GM12874 (cell line): Measurements from ENCODE around the gene MYDGF.

Source experiments
- TF ChIP-seq, protein P1 (sequence below): IDR thresholded peaks from 2 replicates; pipeline ENCODE4 v1.5.1; 2011; ENCODE audit warnings: low read depth, mild to moderate bottlenecking, control low read depth, low read length, moderate library complexity; ENCODE audit not compliant: insufficient read depth

The MYDGF gene

DNA sequence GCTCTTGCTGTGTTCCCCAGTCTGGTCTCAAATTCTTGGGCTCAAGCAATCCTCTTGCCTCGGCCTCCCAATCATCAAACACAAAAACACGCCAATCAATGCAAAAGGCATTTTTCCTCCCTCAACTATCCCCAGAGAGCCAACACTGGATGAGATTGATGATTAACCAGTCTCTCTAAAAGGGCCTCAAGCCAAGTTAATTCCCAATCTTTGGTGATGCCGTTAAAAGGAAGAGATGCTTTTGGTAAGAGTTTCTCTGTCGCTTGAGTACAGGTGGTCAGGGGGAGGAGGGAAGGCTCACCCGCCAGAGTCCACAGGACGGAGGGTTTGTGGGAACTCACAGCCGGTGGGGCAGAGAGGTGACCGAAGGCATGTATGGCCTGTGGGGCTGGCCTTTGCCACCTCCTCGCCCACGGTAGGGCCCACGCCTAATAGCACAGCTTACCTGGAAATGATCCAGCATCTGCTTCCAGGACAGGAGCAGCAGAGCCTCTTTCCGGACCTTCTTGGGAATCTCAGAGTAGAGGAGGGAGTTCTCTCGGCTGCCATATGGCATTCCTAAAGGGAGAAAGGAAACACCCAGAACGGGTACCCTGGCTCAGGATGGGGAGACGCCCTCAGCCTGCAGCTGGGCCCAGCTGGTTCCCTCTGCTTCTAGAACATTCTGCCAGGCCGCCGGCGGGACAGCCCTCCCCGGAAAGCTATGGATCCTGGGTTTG, 35.4 kb upstream of the MYDGF start:
- TF ChIP-seq, protein P1, sequence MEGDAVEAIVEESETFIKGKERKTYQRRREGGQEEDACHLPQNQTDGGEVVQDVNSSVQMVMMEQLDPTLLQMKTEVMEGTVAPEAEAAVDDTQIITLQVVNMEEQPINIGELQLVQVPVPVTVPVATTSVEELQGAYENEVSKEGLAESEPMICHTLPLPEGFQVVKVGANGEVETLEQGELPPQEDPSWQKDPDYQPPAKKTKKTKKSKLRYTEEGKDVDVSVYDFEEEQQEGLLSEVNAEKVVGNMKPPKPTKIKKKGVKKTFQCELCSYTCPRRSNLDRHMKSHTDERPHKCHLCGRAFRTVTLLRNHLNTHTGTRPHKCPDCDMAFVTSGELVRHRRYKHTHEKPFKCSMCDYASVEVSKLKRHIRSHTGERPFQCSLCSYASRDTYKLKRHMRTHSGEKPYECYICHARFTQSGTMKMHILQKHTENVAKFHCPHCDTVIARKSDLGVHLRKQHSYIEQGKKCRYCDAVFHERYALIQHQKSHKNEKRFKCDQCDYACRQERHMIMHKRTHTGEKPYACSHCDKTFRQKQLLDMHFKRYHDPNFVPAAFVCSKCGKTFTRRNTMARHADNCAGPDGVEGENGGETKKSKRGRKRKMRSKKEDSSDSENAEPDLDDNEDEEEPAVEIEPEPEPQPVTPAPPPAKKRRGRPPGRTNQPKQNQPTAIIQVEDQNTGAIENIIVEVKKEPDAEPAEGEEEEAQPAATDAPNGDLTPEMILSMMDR: no peak

DNA sequence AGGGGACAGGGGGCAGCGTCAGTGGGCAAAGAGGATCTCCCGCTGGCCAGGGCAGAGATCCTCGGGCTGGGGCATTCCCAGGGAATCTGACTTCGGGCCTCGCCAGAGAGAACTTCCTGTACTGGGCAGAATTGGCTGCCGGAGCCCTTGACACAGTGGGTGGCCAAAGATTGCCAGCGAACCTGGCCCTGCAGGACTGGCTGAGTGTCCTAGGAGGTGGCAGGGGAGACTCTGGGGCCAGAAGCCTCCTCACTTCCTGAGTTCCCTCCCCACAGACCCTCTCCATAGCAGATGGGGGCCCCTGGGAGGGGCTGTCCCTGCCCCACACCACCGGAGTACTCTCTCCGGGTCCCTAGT, 34.2 kb upstream of the MYDGF start:
- TF ChIP-seq, protein P1: no peak

DNA sequence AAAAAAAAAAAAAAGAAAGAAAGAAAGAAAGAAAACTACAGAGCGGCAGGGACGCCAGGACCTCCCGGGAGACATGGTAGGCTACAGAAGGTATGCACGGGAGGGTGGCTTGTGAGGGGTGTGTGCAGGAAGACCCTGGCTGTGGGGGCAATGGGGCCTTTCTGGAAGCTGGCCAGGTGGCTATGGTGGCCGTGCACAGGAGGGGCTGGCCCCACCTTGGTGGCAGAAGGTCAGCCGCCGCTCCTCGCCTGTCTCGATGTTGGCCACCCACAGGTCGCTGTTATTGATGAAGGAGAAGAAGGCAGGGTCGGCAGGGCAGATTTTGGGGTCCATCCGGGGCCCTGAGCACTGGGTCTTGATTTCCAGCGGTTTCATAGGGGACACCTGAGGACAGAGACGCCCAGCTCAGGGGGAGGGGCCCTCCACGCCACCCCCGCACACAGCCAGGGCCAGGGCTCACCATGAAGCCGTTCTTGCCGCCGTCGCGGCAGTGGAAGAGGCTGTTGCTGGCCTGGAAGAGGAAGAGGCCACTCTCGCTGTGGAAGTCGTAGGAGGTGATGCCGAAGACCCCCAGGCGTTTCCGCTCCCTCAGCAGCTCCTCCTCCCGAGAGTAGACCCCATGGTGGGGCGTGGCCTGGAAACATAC, 33.7 kb upstream of the MYDGF start:
- TF ChIP-seq, protein P1: no peak

DNA sequence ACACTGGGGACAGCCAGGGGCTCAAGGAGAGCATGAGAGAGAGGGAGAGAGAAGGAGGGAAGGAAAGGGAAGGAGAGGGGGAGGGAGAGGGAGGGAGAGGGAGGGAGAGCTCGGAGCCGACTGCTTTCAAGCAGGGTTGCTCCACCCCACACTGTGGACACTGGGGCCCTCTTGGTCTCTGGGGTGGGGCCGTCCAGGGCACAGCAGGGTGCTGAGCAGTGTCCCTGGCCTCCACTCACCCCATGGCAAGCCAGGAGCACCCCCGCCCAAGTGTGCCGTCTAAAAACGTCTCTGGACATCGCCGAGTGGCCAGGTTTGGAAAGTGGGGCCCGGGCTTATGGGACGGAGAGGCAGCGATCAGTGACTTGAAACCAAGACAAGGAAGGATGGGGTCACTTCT, 32.6 kb upstream of the MYDGF start:
- TF ChIP-seq, protein P1: no peak

DNA sequence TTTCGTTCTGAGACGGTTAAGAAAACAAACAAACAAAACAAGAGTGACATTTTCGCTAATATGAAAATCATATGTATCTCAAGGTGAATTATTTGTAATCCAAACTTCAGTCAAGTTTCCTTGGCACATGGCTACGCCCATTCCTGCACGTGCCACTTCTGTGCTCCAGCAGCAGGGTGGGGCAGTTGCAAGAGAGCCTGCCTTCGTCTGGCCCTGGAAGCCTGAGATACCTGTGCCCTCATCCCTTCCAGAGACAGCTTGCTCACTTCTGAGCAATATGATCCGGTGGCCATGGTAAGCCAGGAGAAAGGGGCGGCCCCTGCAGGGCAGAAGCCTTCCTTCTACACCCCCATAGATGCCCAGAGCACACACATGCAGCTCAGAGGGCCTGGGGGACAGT, 31.4 kb upstream of the MYDGF start:
- TF ChIP-seq, protein P1: no peak

DNA sequence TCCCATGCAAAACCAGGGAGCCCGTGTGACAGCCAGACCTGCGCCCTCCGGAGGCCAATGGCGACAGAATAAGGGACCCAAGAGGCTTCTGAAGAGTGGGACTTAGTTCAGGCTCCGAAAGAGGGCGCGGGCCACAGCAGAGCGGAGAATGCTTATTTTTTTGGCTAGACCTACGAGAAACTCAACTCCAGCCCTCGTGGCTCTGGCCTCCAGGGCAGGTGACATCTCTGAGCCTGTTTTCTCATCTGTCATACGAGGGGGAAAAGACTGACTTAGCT, 30.5 kb upstream of the MYDGF start:
- TF ChIP-seq, protein P1: no peak

DNA sequence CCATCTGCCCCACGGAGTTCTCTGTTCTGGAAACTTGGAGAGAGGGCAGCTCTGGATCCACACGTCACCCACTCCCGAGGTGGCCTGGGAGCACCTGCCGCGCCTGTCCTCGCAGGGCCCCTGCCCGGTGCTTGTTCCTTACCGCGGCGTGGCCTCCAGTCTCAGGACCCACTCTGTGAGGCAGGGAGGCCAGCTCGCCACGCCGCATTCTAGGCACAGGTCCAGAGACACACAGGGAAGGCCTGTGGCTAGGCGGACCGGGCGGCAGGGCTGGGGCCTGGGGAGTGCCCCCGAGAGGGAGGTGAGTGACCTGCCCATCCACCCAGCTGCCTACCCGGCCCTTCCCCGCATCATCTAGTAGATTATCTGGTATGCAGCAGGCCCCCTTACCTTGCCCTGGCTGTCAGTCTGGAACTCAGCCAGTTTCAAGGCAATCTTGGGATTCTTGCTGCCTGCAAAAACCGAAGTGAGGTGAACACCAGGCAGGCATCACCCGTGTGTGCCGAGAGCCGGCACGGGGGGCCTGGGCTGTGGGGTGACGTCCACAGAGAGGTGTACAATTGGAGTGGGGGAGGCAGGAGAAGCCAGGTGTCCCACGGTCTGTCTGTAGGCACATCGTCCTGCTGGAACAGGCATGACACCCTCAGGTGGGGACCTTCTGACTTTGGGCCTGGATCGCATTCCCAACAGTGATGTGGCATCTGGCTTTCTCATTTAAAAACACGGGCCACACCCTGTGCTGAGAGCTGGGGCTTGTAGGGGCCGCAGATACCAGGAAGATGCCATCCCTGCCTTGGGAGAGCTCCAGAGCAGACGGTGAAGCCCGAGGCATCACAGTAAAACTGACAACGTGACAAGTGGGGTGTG, 29.9 kb upstream of the MYDGF start:
- TF ChIP-seq, protein P1: no peak
